GM19372 (cell line): ENCODE data around the gene GHRL.

Source experiments
- ATAC-seq: cut with Tn5 transposase; IDR thresholded peaks from one replicate; pipeline ENCODE4 v1.9.1; 2021; ENCODE audit warnings: mild to moderate bottlenecking, low read depth, moderate library complexity; ENCODE audit not compliant: unreplicated experiment

GHRL gene

GRCh38 chr3:10328460-10329071, 35.8 kb upstream of the GHRL start:
- ATAC-seq = no peak

- ATAC-seq = no peak
These were observed 34.8 kb upstream of the GHRL start for GRCh38 chr3:10327592-10327991.

GRCh38 chr3:10322352-10322710, 29.6 kb upstream of the GHRL start:
- no peak for ATAC-seq

GRCh38 chr3:10321630-10322351, 29.0 kb upstream of the GHRL start:
- no peak for ATAC-seq

GRCh38 chr3:10320320-10320677, 27.6 kb upstream of the GHRL start:
- ATAC-seq = no peak

GRCh38 chr3:10319804-10320203, 27.1 kb upstream of the GHRL start:
- no peak for ATAC-seq

- no peak for ATAC-seq
These were observed 26.5 kb upstream of the GHRL start for GRCh38 chr3:10319251-10319650.

- ATAC-seq = no peak
These were observed 25.2 kb upstream of the GHRL start for GRCh38 chr3:10317961-10318350.

- no peak for ATAC-seq
These were observed 24.7 kb upstream of the GHRL start for GRCh38 chr3:10317311-10317960.

- ATAC-seq = no peak
These were observed 23.1 kb upstream of the GHRL start for GRCh38 chr3:10315771-10316344.

- ATAC-seq = no peak
These were observed 22.4 kb upstream of the GHRL start for GRCh38 chr3:10315101-10315500.

- ATAC-seq = no peak
These were observed 20.1 kb upstream of the GHRL start for GRCh38 chr3:10312861-10313260.

GRCh38 chr3:10312391-10312790, 19.6 kb upstream of the GHRL start:
- no peak for ATAC-seq

GRCh38 chr3:10311710-10312109, 19.0 kb upstream of the GHRL start:
- ATAC-seq = no peak

- ATAC-seq = no peak
These were observed 17.8 kb upstream of the GHRL start for GRCh38 chr3:10310578-10310977.

GRCh38 chr3:10309736-10310135, 17.0 kb upstream of the GHRL start:
- no peak for ATAC-seq

- no peak for ATAC-seq
These were observed 15.9 kb upstream of the GHRL start for GRCh38 chr3:10308678-10309077.

GRCh38 chr3:10306156-10306555, 13.4 kb upstream of the GHRL start:
- no peak for ATAC-seq

- ATAC-seq = no peak
These were observed 12.7 kb upstream of the GHRL start for GRCh38 chr3:10305331-10305902.

- no peak for ATAC-seq
These were observed 12.2 kb upstream of the GHRL start for GRCh38 chr3:10304905-10305304.

GRCh38 chr3:10303785-10304184, 11.0 kb upstream of the GHRL start:
- no peak for ATAC-seq
